Karpas-422 (cell line): ENCODE measurements around the gene SNX33. TPM values are rescaled to one million over a fixed set of nuclear protein-coding genes. Genes with fewer than 3 reads are reported as not detected.
"Not testable (repeated sequence)": the region's sequence is repeated elsewhere in the genome, so short reads cannot be mapped to it uniquely, and the experiment has no call there.

ENCODE experiments used
- DNase-seq: peaks from one replicate; pipeline ENCODE4 v3.0.0-alpha.2; 2015
- H2AFZ ChIP-seq: fragments of 200-600 bp; sonication (generic); 2 replicates; pipeline ENCODE4 v1.6.1; 2014; ENCODE audit warnings: antibody characterized with exemption, low read length, mixed read lengths
- H3K27ac ChIP-seq: fragments of 200-600 bp; sonication (generic); 2 replicates; pipeline ENCODE4 v1.5.1; 2014; ENCODE audit warnings: mild to moderate bottlenecking, low read length, moderate library complexity
- H3K27me3 ChIP-seq: fragments of 200-600 bp; sonication (generic); 2 replicates; pipeline ENCODE4 v1.6.1; 2014; ENCODE audit warnings: low read length, mixed read lengths
- H3K36me3 ChIP-seq: fragments of 200-600 bp; sonication (generic); 2 replicates; pipeline ENCODE4 v1.6.1; 2014; ENCODE audit warnings: low read length, mixed read lengths; ENCODE audit not compliant: insufficient read depth
- H3K4me1 ChIP-seq: fragments of 200-600 bp; sonication (generic); 2 replicates; pipeline ENCODE4 v1.6.1; 2014; ENCODE audit warnings: mild to moderate bottlenecking, low read length, mixed read lengths
- H3K4me2 ChIP-seq: fragments of 200-600 bp; sonication (generic); 2 replicates; pipeline ENCODE4 v1.6.1; 2014; ENCODE audit warnings: low read length, low read depth, mild to moderate bottlenecking; ENCODE audit not compliant: poor library complexity, severe bottlenecking
- H3K4me3 ChIP-seq: fragments of 200-600 bp; sonication (generic); 2 replicates; pipeline ENCODE4 v1.5.1; 2014; ENCODE audit warnings: mild to moderate bottlenecking, antibody characterized with exemption, low read length, mixed read lengths
- H3K79me2 ChIP-seq: fragments of 200-600 bp; sonication (generic); 2 replicates; pipeline ENCODE4 v1.6.1; 2014; ENCODE audit warnings: mild to moderate bottlenecking, low read length, mixed read lengths
- H3K9ac ChIP-seq: fragments of 200-600 bp; sonication (generic); 2 replicates; pipeline ENCODE4 v1.6.0; 2014; ENCODE audit warnings: low read length
- H3K9me2 ChIP-seq: fragments of 200-600 bp; sonication (generic), shearing (Covaris generic); replicated peaks from 2 replicates; pipeline ENCODE4 v1.6.0; 2014; ENCODE audit warnings: mild to moderate bottlenecking, low read length, moderate library complexity; ENCODE audit not compliant: insufficient read depth
- H3K9me3 ChIP-seq: fragments of 300-700, 200-600 bp; sonication (generic); 2 replicates; pipeline ENCODE4 v1.6.1; 2014; ENCODE audit warnings: low read length, mixed read lengths
- H4K20me1 ChIP-seq: fragments of 200-600 bp; sonication (generic); 2 replicates; pipeline ENCODE4 v1.6.1; 2014; ENCODE audit warnings: mild to moderate bottlenecking, antibody characterized with exemption, low read length, low read depth; ENCODE audit not compliant: insufficient read depth
- total RNA-seq: library from RNA; depleted of rRNA; stranded (reverse); fragments of >200 nt; shearing (Covaris generic); gene quantifications from 2 replicates; pipeline ENCODE4 v1.2.3, GENCODE V29; 2014; ENCODE audit warnings: low replicate concordance

The SNX33 gene
- total RNA-seq, 1 experiment from 2014 or later: not detected

- H4K20me1 ChIP-seq, H3K4me2 ChIP-seq, H3K9me2 ChIP-seq, H3K27ac ChIP-seq, H3K4me3 ChIP-seq, H3K9me3 ChIP-seq, H3K4me1 ChIP-seq, H3K9ac ChIP-seq, H3K27me3 ChIP-seq, H2AFZ ChIP-seq, H3K36me3 ChIP-seq, DNase-seq, H3K79me2 ChIP-seq: not testable (repeated sequence)
Measured at GRCh38 chr15:75703440-75704262, 55.9 kb downstream of the SNX33 start.

DNA sequence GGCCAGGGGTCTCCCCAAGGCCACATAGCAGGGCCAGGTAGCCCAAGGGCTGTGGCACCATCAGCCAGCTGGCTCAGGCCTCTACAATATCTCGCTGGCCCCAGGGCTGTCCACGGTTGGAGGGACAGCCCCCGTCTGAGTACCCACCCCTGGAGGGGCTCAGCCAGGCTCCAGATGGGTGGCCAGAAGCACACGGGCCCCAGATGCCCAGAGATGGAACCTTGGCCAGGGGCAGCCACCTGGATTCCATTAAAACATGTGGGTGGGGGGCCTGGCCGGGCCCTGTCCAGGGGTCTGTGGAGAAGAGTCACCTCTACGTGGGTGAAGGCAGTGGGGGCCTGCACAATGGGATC, 56.5 kb downstream of the SNX33 start:
- H3K79me2 ChIP-seq: no peaks in the 10 kb centered on the region
- no peak overlapping the region for H3K27ac ChIP-seq
- H3K36me3 ChIP-seq: no peaks in the 10 kb centered on the region
- H3K4me1 ChIP-seq: peaks cover 8% of the 10 kb centered on the region
- no peaks in the 10 kb centered on the region for H4K20me1 ChIP-seq
- no peak overlapping the region for H3K9ac ChIP-seq
- H3K9me3 ChIP-seq: no peaks in the 10 kb centered on the region
- H3K4me2 ChIP-seq: no peak overlapping the region
- DNase-seq: no peak
- no peak overlapping the region for H2AFZ ChIP-seq
- no peaks in the 10 kb centered on the region for H3K9me2 ChIP-seq
- no peaks in the 10 kb centered on the region for H3K27me3 ChIP-seq
- no peak overlapping the region for H3K4me3 ChIP-seq

DNA sequence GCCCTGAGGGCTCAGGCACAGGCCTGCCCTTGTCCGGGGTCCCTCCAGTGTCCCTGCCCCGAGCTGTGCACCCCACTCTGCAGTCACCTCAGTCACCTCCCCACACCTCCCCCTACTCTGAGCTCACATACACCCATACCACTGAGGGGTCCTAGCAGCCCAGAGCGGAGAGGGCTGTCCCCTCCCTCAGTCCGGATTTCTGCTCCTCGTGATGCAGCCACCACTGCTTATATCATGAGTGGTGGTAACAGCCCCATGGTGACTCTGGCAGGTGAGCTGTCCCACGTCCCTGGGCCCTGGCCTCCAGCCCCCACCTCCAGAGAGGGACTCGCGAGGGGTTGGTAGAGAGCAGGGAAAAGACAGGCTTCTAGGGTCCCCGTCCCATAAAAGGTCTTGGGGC, 56.9 kb downstream of the SNX33 start:
- H3K9me2 ChIP-seq: no peaks in the 10 kb centered on the region
- DNase-seq: no peak
- no peak overlapping the region for H3K4me3 ChIP-seq
- H3K9me3 ChIP-seq: no peaks in the 10 kb centered on the region
- H2AFZ ChIP-seq: no peak overlapping the region
- H3K4me1 ChIP-seq: peaks cover 7% of the 10 kb centered on the region
- H3K79me2 ChIP-seq: no peaks in the 10 kb centered on the region
- H3K4me2 ChIP-seq: no peak overlapping the region
- H4K20me1 ChIP-seq: no peaks in the 10 kb centered on the region
- no peak overlapping the region for H3K9ac ChIP-seq
- no peaks in the 10 kb centered on the region for H3K36me3 ChIP-seq
- H3K27me3 ChIP-seq: no peaks in the 10 kb centered on the region
- no peak overlapping the region for H3K27ac ChIP-seq

- not testable (repeated sequence) for H3K27ac ChIP-seq, H3K9ac ChIP-seq
Measured at GRCh38 chr15:75705375-75705774, 57.7 kb downstream of the SNX33 start.

DNA sequence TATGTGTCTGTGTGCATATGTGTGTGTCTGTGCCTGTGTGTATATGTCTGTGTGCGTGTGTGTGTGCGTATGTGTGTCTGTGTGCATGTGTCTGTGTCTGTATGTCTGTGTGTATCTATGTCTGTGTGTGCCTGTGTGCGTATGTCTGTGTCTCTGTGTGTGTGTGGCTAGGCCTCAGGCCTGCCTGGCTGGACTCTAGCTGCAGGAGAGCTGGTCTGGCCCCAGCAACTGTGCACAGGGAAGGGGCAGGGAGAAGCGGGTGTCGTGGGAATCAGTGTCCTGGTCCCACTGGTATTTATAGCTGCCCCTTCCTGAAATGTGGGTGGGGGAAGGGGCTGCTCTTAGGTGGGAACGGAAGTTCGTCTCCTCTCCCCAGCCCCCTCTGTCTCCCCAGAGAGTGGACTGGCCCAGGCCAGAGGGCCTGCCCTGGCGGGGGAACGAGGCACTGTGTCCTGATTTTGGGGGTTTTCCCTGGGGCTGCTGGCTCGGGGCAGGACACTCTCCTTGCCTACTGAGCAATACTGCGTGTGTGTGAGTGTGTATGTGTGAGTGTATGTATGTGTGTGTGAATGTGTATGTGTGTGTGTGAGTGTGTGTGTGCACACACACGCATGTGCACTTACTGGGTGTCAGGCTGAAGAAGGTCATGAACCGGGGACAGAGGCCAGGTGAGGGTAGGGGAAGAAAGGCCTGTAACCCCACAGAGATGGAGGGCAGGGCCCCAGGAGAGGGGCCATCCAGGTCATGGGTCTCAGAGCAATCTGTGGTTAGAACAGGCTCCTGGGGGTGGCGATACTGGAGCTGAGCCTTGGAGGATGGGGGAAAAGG, 58.4 kb downstream of the SNX33 start:
- no peak overlapping the region for H3K4me3 ChIP-seq
- H3K9me3 ChIP-seq: no peaks in the 10 kb centered on the region
- no peaks in the 10 kb centered on the region for H4K20me1 ChIP-seq
- no peak overlapping the region for H3K4me2 ChIP-seq
- DNase-seq: no peak
- no peaks in the 10 kb centered on the region for H3K9me2 ChIP-seq
- H3K9ac ChIP-seq: no peak overlapping the region
- no peaks in the 10 kb centered on the region for H3K4me1 ChIP-seq
- no peaks in the 10 kb centered on the region for H3K79me2 ChIP-seq
- H3K36me3 ChIP-seq: no peaks in the 10 kb centered on the region
- no peaks in the 10 kb centered on the region for H3K27me3 ChIP-seq
- H2AFZ ChIP-seq: no peak overlapping the region
- H3K27ac ChIP-seq: no peak overlapping the region

More at GRCh38 chr15:75705375-75705774, 57.7 kb downstream of the SNX33 start:
- H3K9me3 ChIP-seq, H3K4me1 ChIP-seq, H2AFZ ChIP-seq, DNase-seq, H3K4me2 ChIP-seq, H3K4me3 ChIP-seq, H4K20me1 ChIP-seq, H3K9me2 ChIP-seq, H3K36me3 ChIP-seq, H3K27me3 ChIP-seq, H3K79me2 ChIP-seq: not testable (repeated sequence)

GRCh38 chr15:75706682-75706954, 58.9 kb downstream of the SNX33 start:
- H3K4me3 ChIP-seq: no peak overlapping the region
- no peaks in the 10 kb centered on the region for H3K36me3 ChIP-seq
- no peaks in the 10 kb centered on the region for H3K27me3 ChIP-seq
- DNase-seq: no peak
- no peaks in the 10 kb centered on the region for H3K4me1 ChIP-seq
- no peak overlapping the region for H3K4me2 ChIP-seq
- H3K9me3 ChIP-seq: no peaks in the 10 kb centered on the region
- H4K20me1 ChIP-seq: no peaks in the 10 kb centered on the region
- H3K9ac ChIP-seq: no peak overlapping the region
- H3K79me2 ChIP-seq: no peaks in the 10 kb centered on the region
- no peak overlapping the region for H3K27ac ChIP-seq
- no peak overlapping the region for H2AFZ ChIP-seq
- no peaks in the 10 kb centered on the region for H3K9me2 ChIP-seq

GRCh38 chr15:75709458-75709857, 61.7 kb downstream of the SNX33 start:
- not testable (repeated sequence) for H3K4me3 ChIP-seq, H2AFZ ChIP-seq, H3K36me3 ChIP-seq, H3K4me1 ChIP-seq, H3K9me2 ChIP-seq, H3K9me3 ChIP-seq, H4K20me1 ChIP-seq, H3K4me2 ChIP-seq, DNase-seq, H3K79me2 ChIP-seq, H3K27me3 ChIP-seq, H3K9ac ChIP-seq, H3K27ac ChIP-seq

- H3K9ac ChIP-seq, H4K20me1 ChIP-seq, H3K36me3 ChIP-seq, H3K9me3 ChIP-seq, H3K27ac ChIP-seq, H3K27me3 ChIP-seq, H3K9me2 ChIP-seq, H3K79me2 ChIP-seq, H3K4me2 ChIP-seq, H2AFZ ChIP-seq, H3K4me1 ChIP-seq, DNase-seq, H3K4me3 ChIP-seq: not testable (repeated sequence)
Measured at GRCh38 chr15:75710874-75711273, 63.2 kb downstream of the SNX33 start.
